Astrocyte (in vitro differentiated cells and primary cell): ENCODE measurements around the gene SLC35G4. TPM values are rescaled to one million over a fixed set of nuclear protein-coding genes. Genes with fewer than 3 reads are reported as not detected.
"Not testable (repeated sequence)": the region's sequence is repeated elsewhere in the genome, so short reads cannot be mapped to it uniquely, and the experiment has no call there.

Source experiments
- DNase-seq: peaks from one replicate; pipeline ENCODE4 v3.0.0-alpha.2; 2010; ENCODE audit warnings: low read depth
- FAIRE-seq: peaks from 2 replicates; lab custom pipeline; 2011; peaks lifted over from hg19 to GRCh38; lab: Jason Lieb, UNC
- H2AFZ ChIP-seq: 2 replicates; pipeline ENCODE4 v1.6.0; 2012; ENCODE audit warnings: low read depth, low read length, inconsistent platforms
- H3K27ac ChIP-seq: 2 replicates; pipeline ENCODE4 v1.5.1; 2011; ENCODE audit warnings: low read depth, low read length, inconsistent platforms
- H3K27me3 ChIP-seq: 2 replicates; pipeline ENCODE4 v1.6.0; 2011; ENCODE audit warnings: low read length, inconsistent platforms; ENCODE audit not compliant: insufficient read depth
- H3K36me3 ChIP-seq: 2 replicates; pipeline ENCODE4 v1.5.1; 2011; ENCODE audit warnings: low read length, inconsistent platforms; ENCODE audit not compliant: insufficient read depth
- H3K4me1 ChIP-seq: 2 replicates; pipeline ENCODE4 v1.5.1; 2011; ENCODE audit warnings: low read length, inconsistent platforms; ENCODE audit not compliant: insufficient read depth
- H3K4me2 ChIP-seq: 2 replicates; pipeline ENCODE4 v1.6.0; 2012; ENCODE audit warnings: low read length, inconsistent platforms
- H3K4me3 ChIP-seq: 2 replicates; pipeline ENCODE4 v1.5.1; 2011; ENCODE audit warnings: low read depth, mild to moderate bottlenecking, low read length, inconsistent platforms; ENCODE audit not compliant: insufficient read depth
- H3K79me2 ChIP-seq: 2 replicates; pipeline ENCODE4 v1.6.0; 2012; ENCODE audit warnings: mild to moderate bottlenecking, low read length, inconsistent platforms; ENCODE audit not compliant: insufficient read depth
- H3K9ac ChIP-seq: 2 replicates; pipeline ENCODE4 v1.6.0; 2012; ENCODE audit warnings: mild to moderate bottlenecking, low read length, inconsistent platforms
- H3K9me3 ChIP-seq: 2 replicates; pipeline ENCODE4 v1.5.1; 2012; ENCODE audit warnings: low read depth, mild to moderate bottlenecking, low read length, inconsistent platforms; ENCODE audit not compliant: insufficient read depth
- H4K20me1 ChIP-seq: 2 replicates; pipeline ENCODE4 v1.6.0; 2012; ENCODE audit warnings: low read length, inconsistent platforms; ENCODE audit not compliant: insufficient read depth
- H3K27ac Mint-ChIP-seq: one replicate; pipeline ENCODE4 v1.8.0; 2021; ENCODE audit warnings: mild to moderate bottlenecking, mixed read lengths; ENCODE audit not compliant: unreplicated experiment
- H3K27me3 Mint-ChIP-seq: one replicate; pipeline ENCODE4 v1.8.0; 2021; ENCODE audit warnings: low read depth, mixed read lengths; ENCODE audit not compliant: unreplicated experiment
- H3K36me3 Mint-ChIP-seq: one replicate; pipeline ENCODE4 v1.8.0; 2021; ENCODE audit warnings: low read depth, mixed read lengths; ENCODE audit not compliant: unreplicated experiment
- H3K4me1 Mint-ChIP-seq: one replicate; pipeline ENCODE4 v1.8.0; 2021; ENCODE audit warnings: low read depth, mixed read lengths; ENCODE audit not compliant: unreplicated experiment
- H3K4me3 Mint-ChIP-seq: one replicate; pipeline ENCODE4 v1.8.0; 2021; ENCODE audit warnings: mild to moderate bottlenecking, moderate library complexity, mixed read lengths; ENCODE audit not compliant: unreplicated experiment
- H3K9me3 Mint-ChIP-seq: one replicate; pipeline ENCODE4 v1.8.0; 2021; ENCODE audit warnings: mild to moderate bottlenecking, mixed read lengths; ENCODE audit not compliant: unreplicated experiment
- EZH2 ChIP-seq: IDR thresholded peaks from 2 replicates; pipeline ENCODE4 v1.6.1; 2012; ENCODE audit warnings: mild to moderate bottlenecking, low read length, inconsistent platforms; ENCODE audit not compliant: insufficient read depth
- total RNA-seq: library from RNA; stranded (reverse); gene quantifications from 2 replicates; pipeline ENCODE4 v1.2.1, GENCODE V29; 2021
- TF ChIP-seq, protein P1 (sequence below): IDR thresholded peaks from 2 replicates; pipeline ENCODE4 v1.5.1; 2011; ENCODE audit warnings: low read depth, mild to moderate bottlenecking, inconsistent platforms, low read length, moderate library complexity; ENCODE audit not compliant: insufficient read depth

SLC35G4 gene
- total RNA-seq, 1 donor from 2014 or later = not detected

- Histone ChIP-seq H2AFZ (no peak overlapping the region), H3K4me3 (no peak overlapping the region), H3K4me1 (no peaks in the 10 kb centered on the region), H3K9me3 (no peaks in the 10 kb centered on the region), H3K4me2 (no peak overlapping the region), H3K27me3 (no peaks in the 10 kb centered on the region), H4K20me1 (no peaks in the 10 kb centered on the region), H3K36me3 (no peaks in the 10 kb centered on the region), H3K27ac (no peak overlapping the region), H3K79me2 (no peaks in the 10 kb centered on the region), H3K9ac (no peak overlapping the region)
- no peaks in the 10 kb centered on the region for H3K27me3 Mint-ChIP-seq
- H3K27ac Mint-ChIP-seq = no peak overlapping the region
- H3K4me1 Mint-ChIP-seq = no peaks in the 10 kb centered on the region
- H3K9me3 Mint-ChIP-seq = no peaks in the 10 kb centered on the region
- H3K4me3 Mint-ChIP-seq = no peak overlapping the region
- H3K36me3 Mint-ChIP-seq = no peaks in the 10 kb centered on the region
- DNase-seq (no peak), FAIRE-seq (no peak)
- no peak for TF ChIP-seq EZH2
- TF ChIP-seq, protein P1, sequence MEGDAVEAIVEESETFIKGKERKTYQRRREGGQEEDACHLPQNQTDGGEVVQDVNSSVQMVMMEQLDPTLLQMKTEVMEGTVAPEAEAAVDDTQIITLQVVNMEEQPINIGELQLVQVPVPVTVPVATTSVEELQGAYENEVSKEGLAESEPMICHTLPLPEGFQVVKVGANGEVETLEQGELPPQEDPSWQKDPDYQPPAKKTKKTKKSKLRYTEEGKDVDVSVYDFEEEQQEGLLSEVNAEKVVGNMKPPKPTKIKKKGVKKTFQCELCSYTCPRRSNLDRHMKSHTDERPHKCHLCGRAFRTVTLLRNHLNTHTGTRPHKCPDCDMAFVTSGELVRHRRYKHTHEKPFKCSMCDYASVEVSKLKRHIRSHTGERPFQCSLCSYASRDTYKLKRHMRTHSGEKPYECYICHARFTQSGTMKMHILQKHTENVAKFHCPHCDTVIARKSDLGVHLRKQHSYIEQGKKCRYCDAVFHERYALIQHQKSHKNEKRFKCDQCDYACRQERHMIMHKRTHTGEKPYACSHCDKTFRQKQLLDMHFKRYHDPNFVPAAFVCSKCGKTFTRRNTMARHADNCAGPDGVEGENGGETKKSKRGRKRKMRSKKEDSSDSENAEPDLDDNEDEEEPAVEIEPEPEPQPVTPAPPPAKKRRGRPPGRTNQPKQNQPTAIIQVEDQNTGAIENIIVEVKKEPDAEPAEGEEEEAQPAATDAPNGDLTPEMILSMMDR = no peak
Observed at GRCh38 chr18:11600321-11600720, 9.1 kb upstream of the SLC35G4 start.

- Histone ChIP-seq H3K36me3 (no peaks in the 10 kb centered on the region), H3K9ac (no peak overlapping the region), H3K4me3 (no peak overlapping the region), H3K9me3 (no peaks in the 10 kb centered on the region), H2AFZ (no peak overlapping the region), H3K27ac (no peak overlapping the region), H3K4me2 (no peak overlapping the region), H3K27me3 (no peaks in the 10 kb centered on the region), H3K4me1 (no peaks in the 10 kb centered on the region), H3K79me2 (no peaks in the 10 kb centered on the region), H4K20me1 (no peaks in the 10 kb centered on the region)
- Mint-ChIP-seq H3K27me3 (peaks cover 2% of the 10 kb centered on the region), H3K4me1 (peaks cover 5% of the 10 kb centered on the region), H3K36me3 (no peaks in the 10 kb centered on the region), H3K9me3 (no peaks in the 10 kb centered on the region), H3K4me3 (no peak overlapping the region), H3K27ac (no peak overlapping the region)
- FAIRE-seq (no peak), DNase-seq (no peak)
- no peak for TF ChIP-seq EZH2
- TF ChIP-seq, protein P1 = no peak
Observed at GRCh38 chr18:11607906-11608305, 1.5 kb upstream of the SLC35G4 start.

GRCh38 chr18:11608618-11609017 lies 778 bp upstream of the SLC35G4 start:
- H3K9me3 Mint-ChIP-seq, H3K4me1 ChIP-seq, FAIRE-seq, H3K4me3 ChIP-seq, H3K9me3 ChIP-seq, H3K79me2 ChIP-seq, H3K36me3 Mint-ChIP-seq, H3K27me3 Mint-ChIP-seq, H3K27ac Mint-ChIP-seq, H3K27ac ChIP-seq, H3K4me2 ChIP-seq, H3K9ac ChIP-seq, H2AFZ ChIP-seq, H4K20me1 ChIP-seq, H3K27me3 ChIP-seq, H3K4me1 Mint-ChIP-seq, H3K36me3 ChIP-seq, DNase-seq, H3K4me3 Mint-ChIP-seq: not testable (repeated sequence)

DNA sequence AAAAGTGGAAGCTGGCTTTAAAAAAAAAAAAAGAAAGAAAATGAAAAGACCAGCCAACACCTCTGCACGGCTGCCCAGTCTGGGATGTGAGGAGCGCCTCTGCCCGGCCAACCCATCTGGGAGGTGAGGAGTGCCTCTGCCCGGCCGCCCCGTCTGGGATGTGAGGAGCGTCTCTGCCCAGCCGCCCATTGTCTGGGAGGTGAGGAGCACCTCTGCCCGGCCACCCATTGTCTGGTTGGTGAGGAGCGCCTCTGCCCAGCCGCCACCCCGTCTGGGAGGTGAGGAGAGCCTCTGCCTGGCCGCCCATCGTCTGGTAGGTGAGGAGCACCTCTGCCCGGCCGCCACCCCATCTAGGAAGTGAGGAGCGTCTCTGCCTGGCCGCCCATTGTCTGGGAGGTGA lies 3.7 kb downstream of the SLC35G4 start:
- H3K27me3 ChIP-seq, H3K4me3 Mint-ChIP-seq, H3K9me3 ChIP-seq, H3K9me3 Mint-ChIP-seq, H3K27me3 Mint-ChIP-seq, H3K36me3 ChIP-seq, H3K79me2 ChIP-seq, H2AFZ ChIP-seq, H3K4me1 ChIP-seq, H4K20me1 ChIP-seq, H3K36me3 Mint-ChIP-seq, H3K4me1 Mint-ChIP-seq, H3K4me2 ChIP-seq, H3K4me3 ChIP-seq, DNase-seq, H3K27ac ChIP-seq, FAIRE-seq, H3K9ac ChIP-seq, H3K27ac Mint-ChIP-seq: not testable (repeated sequence)

GRCh38 chr18:11613611-11614010 lies 4.2 kb downstream of the SLC35G4 start:
- not testable (repeated sequence) for H3K27ac Mint-ChIP-seq, H4K20me1 ChIP-seq, H3K4me2 ChIP-seq, H3K4me3 ChIP-seq, H3K27me3 Mint-ChIP-seq, H2AFZ ChIP-seq, H3K27ac ChIP-seq, H3K36me3 ChIP-seq, H3K9me3 ChIP-seq, H3K4me1 ChIP-seq, H3K4me1 Mint-ChIP-seq, H3K4me3 Mint-ChIP-seq, H3K36me3 Mint-ChIP-seq, H3K79me2 ChIP-seq, H3K9ac ChIP-seq, H3K9me3 Mint-ChIP-seq, FAIRE-seq, H3K27me3 ChIP-seq, DNase-seq
